Activated CD4-positive, alpha-beta memory T cell treated with anti-CD3 and anti-CD28 coated beads for 36 hours (primary cell): ENCODE measurements around the gene ELAVL4. TPM values are rescaled to one million over a fixed set of nuclear protein-coding genes. Genes with fewer than 3 reads are reported as not detected.
"Not testable (repeated sequence)": the region's sequence is repeated elsewhere in the genome, so short reads cannot be mapped to it uniquely, and the experiment has no call there.

Source experiments
- CTCF ChIA-PET: fragments of 350-600 bp; sonication (Branson Sonifier 250); formaldehyde crosslinking; loops from one replicate; lab custom pipeline; 2021; ENCODE audit warnings: antibody characterized with exemption, inconsistent platforms; lab: Charles Lee
- POLR2A ChIA-PET: fragments of 350-600 bp; sonication (Branson Sonifier 250); formaldehyde crosslinking; loops from one replicate; lab custom pipeline; 2021; ENCODE audit warnings: antibody characterized with exemption; lab: Charles Lee
- DNase-seq: peaks from one replicate; pipeline ENCODE4 v3.0.0-alpha.2; 2020
- H3K27ac Mint-ChIP-seq: one replicate; pipeline ENCODE4 v1.8.0; 2021; ENCODE audit warnings: mixed read lengths
- H3K27me3 Mint-ChIP-seq: one replicate; pipeline ENCODE4 v1.8.0; 2021; ENCODE audit warnings: mixed read lengths
- H3K36me3 Mint-ChIP-seq: one replicate; pipeline ENCODE4 v1.8.0; 2021; ENCODE audit warnings: mixed read lengths
- H3K4me1 Mint-ChIP-seq: one replicate; pipeline ENCODE4 v1.8.0; 2021; ENCODE audit warnings: low read depth, mixed read lengths
- H3K4me3 Mint-ChIP-seq: one replicate; pipeline ENCODE4 v1.8.0; 2021; ENCODE audit warnings: mild to moderate bottlenecking, mixed read lengths
- H3K9me3 Mint-ChIP-seq: one replicate; pipeline ENCODE4 v1.8.0; 2021; ENCODE audit warnings: mixed read lengths
- intact Hi-C: fragments of 100-400 bp; cut with micrococcal nuclease; formaldehyde crosslinking; loops from one replicate; pipeline ENCODE4 v1.15.1; 2023
- total RNA-seq, 2 experiments: library from RNA; stranded (reverse); gene quantifications; one replicate each; pipeline ENCODE4 v1.2.3, GENCODE V29; 2021

Gene ELAVL4
- total RNA-seq, 2 experiments from 2014 or later, result not detected

- Mint-ChIP-seq H3K36me3 (no peaks in the 10 kb centered on the region), H3K4me1 (no peaks in the 10 kb centered on the region), H3K27me3 (no peaks in the 10 kb centered on the region), H3K27ac (no peak overlapping the region), H3K9me3 (no peaks in the 10 kb centered on the region), H3K4me3 (no peak overlapping the region)
- POLR2A ChIA-PET, result no interaction called here
- CTCF ChIA-PET, result no interaction called here
- no peak for DNase-seq
- intact Hi-C loops, result no loop called here
Observed at GRCh38 chr1:50163680-50164079, 55.0 kb downstream of the ELAVL4 start.

GRCh38 chr1:50166351-50166750 is 57.6 kb downstream of the ELAVL4 start:
- H3K4me3 Mint-ChIP-seq, H3K4me1 Mint-ChIP-seq, intact Hi-C loops, CTCF ChIA-PET, POLR2A ChIA-PET, DNase-seq, H3K27me3 Mint-ChIP-seq, H3K9me3 Mint-ChIP-seq, H3K36me3 Mint-ChIP-seq, H3K27ac Mint-ChIP-seq: not testable (repeated sequence)

GRCh38 chr1:50172299-50172698 is 63.6 kb downstream of the ELAVL4 start:
- no peaks in the 10 kb centered on the region for H3K4me1 Mint-ChIP-seq
- CTCF ChIA-PET, result no interaction called here
- DNase-seq, result no peak
- intact Hi-C loops, result no loop called here
- H3K36me3 Mint-ChIP-seq, result no peaks in the 10 kb centered on the region
- POLR2A ChIA-PET, result no interaction called here
- H3K9me3 Mint-ChIP-seq, result no peaks in the 10 kb centered on the region
- H3K27me3 Mint-ChIP-seq, result peaks cover 5% of the 10 kb centered on the region
- H3K27ac Mint-ChIP-seq, result no peak overlapping the region
- H3K4me3 Mint-ChIP-seq, result no peak overlapping the region

GRCh38 chr1:50174101-50174500 is 65.4 kb downstream of the ELAVL4 start:
- Mint-ChIP-seq H3K27ac (no peak overlapping the region), H3K9me3 (no peaks in the 10 kb centered on the region), H3K4me1 (no peaks in the 10 kb centered on the region), H3K4me3 (no peak overlapping the region), H3K27me3 (peaks cover 5% of the 10 kb centered on the region), H3K36me3 (no peaks in the 10 kb centered on the region)
- intact Hi-C loops, result no loop called here
- no peak for DNase-seq
- CTCF ChIA-PET, result no interaction called here
- POLR2A ChIA-PET, result no interaction called here

GRCh38 chr1:50175719-50176639 is 67.3 kb downstream of the ELAVL4 start:
- ChIA-PET POLR2A (no interaction called here), CTCF (no interaction called here)
- no peak overlapping the region for H3K4me3 Mint-ChIP-seq
- no peaks in the 10 kb centered on the region for H3K36me3 Mint-ChIP-seq
- DNase-seq, result no peak
- no peaks in the 10 kb centered on the region for H3K9me3 Mint-ChIP-seq
- H3K27me3 Mint-ChIP-seq, result peaks cover 5% of the 10 kb centered on the region
- no peak overlapping the region for H3K27ac Mint-ChIP-seq
- no peaks in the 10 kb centered on the region for H3K4me1 Mint-ChIP-seq
- intact Hi-C loops, result no loop called here

GRCh38 chr1:50177994-50178393 is 69.3 kb downstream of the ELAVL4 start:
- Mint-ChIP-seq H3K9me3 (no peaks in the 10 kb centered on the region), H3K27me3 (peaks cover 7% of the 10 kb centered on the region), H3K4me3 (no peak overlapping the region), H3K27ac (no peak overlapping the region), H3K4me1 (no peaks in the 10 kb centered on the region), H3K36me3 (no peaks in the 10 kb centered on the region)
- ChIA-PET CTCF (no interaction called here), POLR2A (no interaction called here)
- intact Hi-C loops, result no loop called here
- no peak for DNase-seq

- no peak overlapping the region for H3K4me3 Mint-ChIP-seq
- ChIA-PET CTCF (no interaction called here), POLR2A (no interaction called here)
- H3K27me3 Mint-ChIP-seq, result peaks cover 14% of the 10 kb centered on the region
- H3K9me3 Mint-ChIP-seq, result no peaks in the 10 kb centered on the region
- DNase-seq, result no peak
- H3K4me1 Mint-ChIP-seq, result no peaks in the 10 kb centered on the region
- H3K36me3 Mint-ChIP-seq, result no peaks in the 10 kb centered on the region
- intact Hi-C loops, result no loop called here
- H3K27ac Mint-ChIP-seq, result no peak overlapping the region
Observed at GRCh38 chr1:50179639-50180038, 70.9 kb downstream of the ELAVL4 start.

- Mint-ChIP-seq H3K36me3 (no peaks in the 10 kb centered on the region), H3K9me3 (no peaks in the 10 kb centered on the region), H3K4me3 (no peak overlapping the region), H3K4me1 (no peaks in the 10 kb centered on the region), H3K27ac (no peak overlapping the region), H3K27me3 (peaks cover 14% of the 10 kb centered on the region)
- no peak for DNase-seq
- intact Hi-C loops, result no loop called here
- ChIA-PET CTCF (no interaction called here), POLR2A (no interaction called here)
Observed at GRCh38 chr1:50180367-50180766, 71.6 kb downstream of the ELAVL4 start.

GRCh38 chr1:50181027-50181663 is 72.4 kb downstream of the ELAVL4 start:
- H3K4me1 Mint-ChIP-seq, result no peaks in the 10 kb centered on the region
- no peak for DNase-seq
- no peaks in the 10 kb centered on the region for H3K36me3 Mint-ChIP-seq
- intact Hi-C loops, result no loop called here
- no peak overlapping the region for H3K4me3 Mint-ChIP-seq
- POLR2A ChIA-PET, result no interaction called here
- peaks cover 12% of the 10 kb centered on the region for H3K27me3 Mint-ChIP-seq
- CTCF ChIA-PET, result no interaction called here
- H3K9me3 Mint-ChIP-seq, result no peaks in the 10 kb centered on the region
- H3K27ac Mint-ChIP-seq, result no peak overlapping the region

- intact Hi-C loops, result no loop called here
- H3K4me3 Mint-ChIP-seq, result no peak overlapping the region
- no peaks in the 10 kb centered on the region for H3K36me3 Mint-ChIP-seq
- peaks cover 10% of the 10 kb centered on the region for H3K27me3 Mint-ChIP-seq
- no peak for DNase-seq
- CTCF ChIA-PET, result no interaction called here
- POLR2A ChIA-PET, result no interaction called here
- no peaks in the 10 kb centered on the region for H3K9me3 Mint-ChIP-seq
- H3K4me1 Mint-ChIP-seq, result no peaks in the 10 kb centered on the region
- no peak overlapping the region for H3K27ac Mint-ChIP-seq
Observed at GRCh38 chr1:50183378-50184133, 74.8 kb downstream of the ELAVL4 start.

- ChIA-PET POLR2A (no interaction called here), CTCF (no interaction called here)
- intact Hi-C loops, result no loop called here
Observed at GRCh38 chr1:50189369-50189768, 80.6 kb downstream of the ELAVL4 start.

GRCh38 chr1:50193002-50193401 is 84.3 kb downstream of the ELAVL4 start:
- CTCF ChIA-PET, result no interaction called here
- Mint-ChIP-seq H3K9me3 (no peaks in the 10 kb centered on the region), H3K4me3 (no peak overlapping the region), H3K27ac (no peak overlapping the region), H3K4me1 (no peaks in the 10 kb centered on the region), H3K36me3 (no peaks in the 10 kb centered on the region), H3K27me3 (peaks cover 2% of the 10 kb centered on the region)
- intact Hi-C loops, result no loop called here
- POLR2A ChIA-PET, result no interaction called here
- no peak for DNase-seq

More at GRCh38 chr1:50189369-50189768, 80.6 kb downstream of the ELAVL4 start:
- no peaks in the 10 kb centered on the region for H3K9me3 Mint-ChIP-seq
- H3K4me1 Mint-ChIP-seq, result no peaks in the 10 kb centered on the region
- H3K4me3 Mint-ChIP-seq, result no peak overlapping the region
- no peak for DNase-seq
- H3K27me3 Mint-ChIP-seq, result peaks cover 2% of the 10 kb centered on the region
- no peaks in the 10 kb centered on the region for H3K36me3 Mint-ChIP-seq
- H3K27ac Mint-ChIP-seq, result no peak overlapping the region
